KOPT-K1 (cell line): Measurements from ENCODE around the gene CLEC5A.
"Not testable (repeated sequence)": the region's sequence is repeated elsewhere in the genome, so short reads cannot be mapped to it uniquely, and the experiment has no call there.

Source experiments
- H3K27ac ChIP-seq: fragments of 200-600 bp; sonication (generic); 2 replicates; pipeline ENCODE4 v1.5.1; 2016; ENCODE audit warnings: antibody characterized with exemption, mild to moderate bottlenecking, low read depth, low read length; ENCODE audit not compliant: poor library complexity, severe bottlenecking
- H3K36me3 ChIP-seq: fragments of 200-600 bp; sonication (generic); 2 replicates; pipeline ENCODE4 v1.5.1; 2017; ENCODE audit warnings: antibody characterized with exemption, mild to moderate bottlenecking, low read length, moderate library complexity; ENCODE audit not compliant: insufficient read depth
- H3K9me3 ChIP-seq: fragments of 200-600 bp; sonication (generic); 2 replicates; pipeline ENCODE4 v1.5.1; 2017; ENCODE audit warnings: antibody characterized with exemption, low read length, mild to moderate bottlenecking; ENCODE audit not compliant: insufficient read depth, poor library complexity, severe bottlenecking

CLEC5A gene

GRCh38 chr7:141916099-141916498 lies 30.7 kb downstream of the CLEC5A start, which contains the start of gene OR9A4:
Gene OR9A4, plus strand, starts transcription at chr7:141916399. Its CDS starts 2,477 bp downstream, at chr7:141918876.
- no peaks in the 10 kb centered on the region for H3K9me3 ChIP-seq

GRCh38 chr7:141915565-141915964 lies 31.2 kb downstream of the CLEC5A start:
- no peaks in the 10 kb centered on the region for H3K9me3 ChIP-seq
- no peak overlapping the region for H3K27ac ChIP-seq
- no peaks in the 10 kb centered on the region for H3K36me3 ChIP-seq

More at GRCh38 chr7:141916099-141916498, 30.7 kb downstream of the CLEC5A start, which contains the start of gene OR9A4:
- H3K27ac ChIP-seq, result no peak within 1 kb of the TSS
- no peaks in the 10 kb centered on the region for H3K36me3 ChIP-seq

- Histone ChIP-seq H3K27ac (no peak overlapping the region), H3K36me3 (no peaks in the 10 kb centered on the region), H3K9me3 (no peaks in the 10 kb centered on the region)
Observed at GRCh38 chr7:141911391-141911790, 35.4 kb downstream of the CLEC5A start.

- no peaks in the 10 kb centered on the region for H3K9me3 ChIP-seq
Observed at GRCh38 chr7:141906285-141906684, 40.5 kb downstream of the CLEC5A start.

GRCh38 chr7:141899366-141899765 lies 47.4 kb downstream of the CLEC5A start:
- H3K27ac ChIP-seq, H3K9me3 ChIP-seq, H3K36me3 ChIP-seq: not testable (repeated sequence)

More at GRCh38 chr7:141906285-141906684, 40.5 kb downstream of the CLEC5A start:
- Histone ChIP-seq H3K27ac (no peak overlapping the region), H3K36me3 (no peaks in the 10 kb centered on the region)

GRCh38 chr7:141891336-141891735 lies 55.4 kb downstream of the CLEC5A start:
- Histone ChIP-seq H3K27ac (no peak overlapping the region), H3K36me3 (no peaks in the 10 kb centered on the region), H3K9me3 (no peaks in the 10 kb centered on the region)

GRCh38 chr7:141889321-141889720 lies 57.5 kb downstream of the CLEC5A start:
- Histone ChIP-seq H3K27ac (no peak overlapping the region), H3K9me3 (no peaks in the 10 kb centered on the region), H3K36me3 (no peaks in the 10 kb centered on the region)

GRCh38 chr7:141884539-141885225 lies 62.1 kb downstream of the CLEC5A start:
- no peaks in the 10 kb centered on the region for H3K36me3 ChIP-seq
- no peaks in the 10 kb centered on the region for H3K9me3 ChIP-seq
- H3K27ac ChIP-seq, result no peak overlapping the region

GRCh38 chr7:141880960-141881359 lies 65.8 kb downstream of the CLEC5A start:
- H3K27ac ChIP-seq, result no peak overlapping the region
- no peaks in the 10 kb centered on the region for H3K9me3 ChIP-seq
- no peaks in the 10 kb centered on the region for H3K36me3 ChIP-seq

GRCh38 chr7:141877365-141877764 lies 69.4 kb downstream of the CLEC5A start:
- no peak overlapping the region for H3K27ac ChIP-seq
- no peaks in the 10 kb centered on the region for H3K9me3 ChIP-seq
- H3K36me3 ChIP-seq, result no peaks in the 10 kb centered on the region
